SIG-M5 treated with dmso at 0.1 percent for 504 hours (cell line): ENCODE results near the gene PRRG2.
A peak's percentile ranks its signal among the peaks of the same experiment; 100 is the strongest.

Experiments
- DNase-seq: peaks from one replicate; lab custom pipeline; 2025; ENCODE audit not compliant: unreplicated experiment; lab: John Stamatoyannopoulos, UW

Gene PRRG2

DNA sequence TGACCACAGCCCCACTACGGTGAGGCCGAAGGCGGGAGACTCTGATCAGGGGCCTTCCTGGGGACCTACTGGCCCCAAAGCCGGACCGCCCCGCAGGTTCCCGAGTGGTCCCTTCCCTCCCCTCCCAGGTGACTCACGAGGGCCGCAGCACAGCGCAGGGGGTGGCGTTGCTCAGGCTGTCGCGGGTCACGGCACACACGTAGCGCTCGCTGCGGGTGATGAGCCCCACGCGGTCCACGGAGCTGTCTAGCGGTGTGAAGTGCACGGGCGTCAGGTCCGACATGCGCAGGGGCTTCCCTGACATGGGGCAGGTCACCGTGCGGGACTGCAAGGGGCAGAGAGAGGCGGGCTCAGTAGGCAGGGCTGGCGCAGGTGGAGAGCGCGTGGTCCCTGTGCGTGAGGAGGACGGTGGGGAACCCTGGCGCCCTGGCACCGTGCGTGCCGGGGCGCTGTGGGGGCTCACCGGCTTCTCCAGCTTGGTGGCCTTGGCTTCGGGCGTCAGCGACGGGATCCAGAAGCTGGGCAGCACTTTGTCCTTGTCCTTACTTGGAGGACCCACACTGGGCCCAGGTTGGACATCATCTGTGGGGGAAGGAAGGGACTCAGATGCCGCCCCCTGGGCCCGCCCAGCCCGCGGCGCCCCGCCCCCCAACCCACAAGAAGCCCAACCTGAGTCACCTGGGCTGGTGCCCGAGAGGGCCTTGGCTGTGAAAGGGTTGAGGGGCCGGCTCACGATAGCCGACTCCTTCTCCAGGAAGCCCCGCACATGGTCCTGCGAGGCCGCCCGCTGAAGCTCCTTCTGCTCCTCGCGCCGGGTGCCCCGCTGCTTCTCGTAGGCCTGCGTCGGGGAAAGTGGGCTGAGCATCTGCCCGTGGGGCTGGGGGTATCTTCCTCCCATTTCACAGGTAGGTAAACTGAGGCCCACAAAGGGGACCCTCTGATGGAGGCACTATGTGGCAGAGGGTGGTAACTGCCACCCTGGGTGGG lies 24.4 kb upstream of the PRRG2 start:
- DNase-seq = no peak

DNA sequence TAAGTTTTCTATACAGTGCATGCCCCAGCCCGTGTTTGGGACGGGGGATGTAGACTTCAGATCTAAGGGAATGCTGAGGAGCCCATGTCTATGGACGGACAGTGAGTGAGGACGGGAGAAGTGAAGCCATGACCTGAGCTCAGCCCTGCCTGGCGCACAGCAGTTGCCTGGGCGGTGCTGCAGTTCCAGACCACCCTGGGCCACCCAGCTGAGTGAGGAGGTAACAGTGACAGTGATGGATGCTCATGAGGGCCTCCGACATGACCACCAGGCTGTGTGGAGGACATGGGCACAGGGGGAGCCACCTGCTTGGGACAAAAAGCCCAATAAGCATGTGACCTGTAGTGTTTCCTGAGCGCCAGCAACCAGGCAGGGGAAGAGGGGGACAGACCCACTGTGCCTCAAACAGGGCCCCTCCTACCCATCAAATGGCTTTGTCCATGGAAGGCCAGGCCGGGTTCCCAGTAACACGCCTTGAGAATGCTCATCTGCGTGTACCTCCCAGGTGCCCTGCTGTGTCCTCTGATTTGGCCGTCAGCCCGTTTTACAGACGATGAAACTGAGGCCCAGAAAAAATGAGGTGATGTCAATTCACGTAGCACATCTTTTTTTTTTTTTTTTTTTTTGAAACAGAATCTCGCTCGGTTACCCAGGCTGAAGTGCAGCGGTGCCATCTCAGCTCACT lies 23.3 kb upstream of the PRRG2 start:
- no peak for DNase-seq

DNA sequence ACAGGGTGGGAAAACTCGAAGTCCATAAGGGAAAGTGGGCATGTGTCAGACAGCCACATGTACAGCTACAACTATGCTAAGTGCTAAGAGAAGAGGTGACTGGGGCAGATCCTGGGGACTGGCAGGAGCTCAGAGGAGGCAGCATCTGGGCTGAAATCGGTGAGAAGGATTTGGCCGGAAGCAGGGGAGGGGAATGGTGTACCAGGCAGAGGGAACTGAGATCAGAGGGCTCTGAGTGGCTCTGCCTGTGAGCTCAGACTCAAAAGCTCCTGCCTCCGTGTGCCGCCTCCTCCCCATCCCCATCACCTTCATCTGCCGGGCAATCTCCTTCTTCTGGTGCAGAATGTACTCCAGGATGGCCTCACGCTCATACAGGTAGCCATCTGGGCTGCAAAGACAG lies 22.5 kb upstream of the PRRG2 start:
- no peak for DNase-seq

DNA sequence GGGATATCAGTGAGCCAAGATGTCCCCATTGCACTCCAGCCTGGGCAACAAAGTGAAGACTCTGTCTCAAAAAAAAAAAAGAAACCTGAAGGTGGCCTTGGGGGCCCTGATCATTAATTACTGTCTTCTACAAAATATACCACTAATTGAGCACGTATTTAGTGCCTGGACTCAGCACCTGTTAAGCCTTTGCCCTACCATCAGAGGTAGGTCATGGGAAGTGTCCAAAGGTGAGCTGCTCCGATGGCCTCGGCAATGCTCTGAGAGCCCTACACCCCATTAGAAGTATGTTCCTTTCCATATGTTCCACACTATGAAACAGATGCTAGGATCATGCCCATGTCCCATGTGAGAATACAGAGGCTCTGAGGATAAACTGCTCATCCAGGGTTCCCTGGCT lies 21.7 kb upstream of the PRRG2 start:
- DNase-seq = no peak

DNA sequence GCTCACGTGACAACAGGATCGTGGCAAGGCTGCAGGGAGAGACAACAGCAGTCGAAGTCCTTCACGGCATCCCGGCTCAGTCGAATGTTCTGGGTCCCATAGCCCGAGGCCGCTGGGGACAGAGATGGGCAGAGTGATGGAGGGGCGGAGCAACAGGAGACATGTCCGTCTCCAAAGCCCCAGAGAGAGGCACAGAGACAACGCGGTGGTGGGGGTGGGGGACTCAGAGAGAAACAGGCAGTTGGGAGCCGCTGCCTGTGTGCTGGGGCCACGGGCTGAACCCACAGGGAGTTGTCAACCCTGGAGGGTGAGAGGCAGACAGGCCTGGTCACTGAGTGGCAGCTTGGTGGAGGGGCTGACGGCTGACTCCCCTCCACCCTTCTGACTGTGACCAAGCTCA lies 21.2 kb upstream of the PRRG2 start:
- no peak for DNase-seq

DNA sequence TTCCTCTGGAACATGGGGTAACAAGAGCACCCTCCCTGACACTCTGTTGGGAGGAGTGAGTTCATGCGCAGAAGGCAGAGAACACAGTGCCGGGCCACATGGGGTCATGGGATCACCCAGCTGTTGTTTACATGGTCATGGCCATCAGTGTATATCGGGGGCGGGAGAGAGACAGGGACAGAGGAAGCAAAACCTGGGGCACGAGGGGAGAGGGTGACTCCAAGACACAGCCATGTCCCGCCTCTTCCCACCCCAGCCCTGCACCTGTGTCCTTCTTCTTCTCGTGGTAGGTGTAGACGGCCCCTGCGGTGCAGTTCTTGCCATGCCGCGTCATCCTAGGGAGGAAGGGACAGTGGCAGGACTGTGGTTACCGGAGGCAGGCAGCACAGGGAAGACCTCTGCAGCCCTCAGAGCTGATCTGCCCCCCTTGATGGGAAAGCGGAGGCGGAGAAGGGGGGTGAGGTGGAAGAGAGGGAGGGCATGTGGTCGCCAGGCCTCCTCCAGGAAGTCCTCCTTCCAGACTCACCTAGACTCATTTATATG lies 20.7 kb upstream of the PRRG2 start:
- no peak for DNase-seq

DNA sequence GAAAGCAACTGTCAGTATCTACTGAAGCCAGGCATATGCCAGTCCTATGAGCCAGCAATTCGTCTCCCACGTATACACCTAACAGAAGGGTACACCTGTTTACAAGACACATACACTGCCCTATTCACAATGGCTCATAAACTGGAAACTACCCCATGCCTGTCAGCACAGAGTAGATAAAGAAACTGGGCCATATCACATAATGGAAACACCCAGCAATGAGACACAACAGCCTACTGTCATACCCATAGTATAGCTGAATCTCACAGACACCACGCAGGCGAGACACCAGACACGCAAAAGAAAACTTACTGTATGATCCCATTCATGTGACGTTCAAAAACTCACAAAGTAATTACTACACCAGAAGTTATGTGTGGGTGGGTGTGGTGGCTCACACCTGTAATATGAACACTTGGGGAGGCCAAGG lies 16.5 kb upstream of the PRRG2 start:
- no peak for DNase-seq

DNA sequence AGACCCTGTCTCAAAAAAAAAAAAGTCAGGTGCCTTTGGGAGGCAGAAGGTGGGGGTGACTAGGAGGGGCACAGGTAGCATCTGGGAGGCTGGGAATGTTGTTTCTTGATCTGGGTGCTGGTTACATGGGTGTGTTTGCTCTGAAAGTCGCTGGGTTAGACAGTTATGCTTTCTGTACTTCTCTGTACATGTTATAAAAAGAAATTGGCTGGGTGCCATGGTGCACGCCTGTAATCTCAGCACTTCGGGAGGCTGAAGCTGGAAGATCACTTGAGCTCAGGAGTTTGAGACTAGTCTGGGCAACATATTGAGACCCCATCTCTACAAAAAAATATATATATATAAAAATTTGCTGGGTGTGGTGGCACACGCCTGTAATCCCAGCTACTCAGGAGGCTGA lies 15.9 kb upstream of the PRRG2 start:
- DNase-seq = no peak

DNA sequence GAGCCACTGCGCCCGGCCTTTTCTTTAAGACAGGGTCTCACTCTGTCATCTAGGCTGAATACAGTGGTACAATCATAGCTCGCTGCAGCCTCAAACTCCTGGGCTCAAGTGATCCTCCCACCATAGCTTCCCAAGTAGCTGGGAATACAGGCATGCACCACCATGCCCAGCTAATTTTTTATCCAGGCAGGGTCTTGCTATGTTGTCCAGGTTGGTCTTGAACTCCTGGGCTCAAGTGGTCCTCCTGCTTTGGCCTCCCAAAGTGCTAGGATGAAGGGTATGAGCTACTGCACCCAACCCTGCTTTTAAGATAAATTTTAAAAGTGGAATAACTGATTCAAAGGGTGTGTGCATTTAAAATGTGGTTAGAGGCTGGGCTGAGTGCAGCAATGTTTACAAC lies 14.8 kb upstream of the PRRG2 start:
- DNase-seq = no peak

DNA sequence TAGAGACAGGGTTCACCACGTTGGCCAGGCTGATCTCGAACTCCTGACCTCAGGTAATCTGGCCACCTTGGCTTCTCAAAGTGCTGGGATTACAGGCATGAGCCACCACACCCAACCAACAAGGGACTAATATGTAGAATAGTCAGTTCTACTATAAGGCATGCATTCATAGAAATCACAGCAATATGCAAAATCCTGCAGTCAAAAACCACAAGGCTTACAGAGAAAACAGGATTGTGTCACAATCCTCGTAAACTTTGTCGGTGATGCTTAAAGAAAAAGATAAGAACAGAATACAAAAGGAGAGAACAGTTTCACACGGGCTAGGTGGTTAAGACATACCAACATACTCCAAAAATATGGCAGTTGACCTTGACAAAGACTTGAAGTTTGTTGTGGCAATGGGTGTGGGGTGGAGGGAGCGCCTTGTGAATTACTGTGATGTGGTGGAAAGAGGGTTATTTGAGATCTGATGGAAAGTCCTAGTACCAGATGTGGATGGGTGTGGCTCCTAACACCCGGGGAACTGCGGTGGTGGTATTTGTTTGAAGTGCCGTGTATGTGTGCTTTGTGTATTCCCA lies 13.2 kb upstream of the PRRG2 start:
- DNase-seq = peak; percentile 27

DNA sequence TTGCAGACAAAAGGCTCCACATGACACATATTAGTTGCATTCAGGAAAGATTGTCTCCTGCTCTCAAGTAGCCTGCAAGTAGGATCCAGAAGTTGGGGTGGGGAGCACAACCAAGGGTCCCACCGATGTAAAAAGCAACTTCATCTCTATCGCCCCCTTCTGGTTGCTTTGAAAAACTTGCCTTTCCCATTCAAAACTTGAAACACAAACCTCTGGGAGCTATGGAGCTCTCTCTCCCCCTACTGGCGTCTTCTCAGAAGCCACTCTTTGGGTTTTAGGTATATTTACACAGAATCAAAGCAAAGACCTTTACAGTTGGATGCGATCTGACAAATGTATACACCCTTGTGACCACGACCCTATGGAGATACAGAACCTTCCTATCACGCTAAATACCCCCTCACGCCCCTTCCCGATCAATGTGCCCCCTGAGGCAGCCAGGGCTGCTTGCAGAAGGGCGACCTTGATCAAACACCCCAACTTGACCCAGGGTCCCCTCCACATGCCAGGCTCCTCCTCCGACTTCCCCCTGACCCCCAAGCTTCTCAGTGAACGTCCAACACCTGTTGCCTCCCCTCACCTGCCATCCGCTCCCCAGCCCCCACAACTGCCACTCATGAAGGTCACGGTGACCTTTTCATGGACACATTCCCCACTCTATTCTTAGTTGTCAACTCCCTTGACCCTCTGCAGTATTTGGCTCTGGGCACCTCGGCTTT lies 10.8 kb upstream of the PRRG2 start:
- peak; percentile 93 for DNase-seq

DNA sequence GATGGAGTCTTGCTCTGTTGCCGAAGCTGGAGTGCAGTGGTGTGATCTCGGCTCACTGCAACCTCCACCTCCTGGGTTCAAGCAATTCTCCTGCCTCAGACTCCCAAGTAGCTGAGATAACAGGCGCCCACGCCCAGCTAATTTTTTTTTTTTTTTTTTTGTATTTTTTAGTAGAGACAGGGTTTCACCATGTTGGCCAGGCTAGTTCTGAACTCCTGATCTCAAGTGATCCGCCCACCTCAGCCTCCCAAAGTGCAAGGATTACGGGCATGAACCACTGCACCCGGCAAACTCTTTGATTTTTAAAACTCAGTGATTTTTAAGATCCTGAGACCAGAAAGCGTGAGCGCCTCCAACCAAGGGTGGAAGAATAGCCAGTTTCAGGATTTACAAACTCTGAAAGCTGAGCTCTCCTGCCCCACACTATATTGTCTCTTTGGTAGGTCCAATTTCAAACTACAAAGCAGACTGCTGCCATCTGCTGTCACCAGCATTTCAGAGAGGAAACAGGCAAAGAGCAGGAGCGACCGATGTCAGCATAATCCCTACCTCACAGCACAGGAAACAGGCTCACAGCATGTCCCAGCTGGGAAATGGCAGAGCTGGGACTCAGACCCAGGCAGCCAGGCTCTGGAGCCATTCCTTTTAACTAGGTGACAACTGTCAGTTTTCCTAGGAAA lies 10.0 kb upstream of the PRRG2 start:
- DNase-seq = peak; percentile 40

DNA sequence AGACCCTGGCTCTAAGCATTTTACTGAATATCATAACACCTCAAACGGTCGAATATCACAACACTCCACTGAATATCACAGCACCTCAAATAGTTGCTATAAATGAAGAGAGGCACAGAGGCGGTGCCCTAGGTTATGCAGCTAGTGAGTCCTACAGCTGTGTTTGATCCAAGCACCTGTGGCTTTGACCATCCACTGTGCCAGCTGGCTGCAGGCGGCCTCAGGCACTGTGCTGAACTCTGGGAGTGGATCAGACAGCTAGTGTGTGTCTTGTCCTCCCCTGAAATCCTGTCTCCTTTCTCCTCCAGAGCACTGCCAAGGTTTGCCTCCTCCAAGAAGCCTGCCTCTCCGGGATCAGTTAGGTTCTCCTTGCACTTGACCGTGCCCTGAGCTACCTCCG lies 8.1 kb upstream of the PRRG2 start:
- DNase-seq = no peak

DNA sequence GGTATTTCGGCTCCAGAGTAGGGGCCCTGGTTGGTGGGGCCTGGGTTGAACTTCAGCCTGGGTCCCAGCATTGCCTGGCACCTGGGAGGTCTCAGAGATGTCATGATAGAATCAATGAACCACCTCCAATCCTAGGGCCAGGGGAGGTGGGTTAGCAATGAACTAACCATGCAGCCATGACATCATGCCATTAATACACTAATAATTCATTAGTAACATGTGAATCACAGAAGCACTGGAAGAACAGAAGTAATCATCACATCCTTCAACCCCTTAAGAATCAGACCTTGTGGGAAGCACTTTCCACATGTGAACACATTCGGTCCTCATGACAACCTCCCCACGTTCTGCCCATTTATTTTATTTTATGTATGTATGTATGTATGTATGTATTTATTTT lies 7.7 kb upstream of the PRRG2 start:
- DNase-seq = no peak

DNA sequence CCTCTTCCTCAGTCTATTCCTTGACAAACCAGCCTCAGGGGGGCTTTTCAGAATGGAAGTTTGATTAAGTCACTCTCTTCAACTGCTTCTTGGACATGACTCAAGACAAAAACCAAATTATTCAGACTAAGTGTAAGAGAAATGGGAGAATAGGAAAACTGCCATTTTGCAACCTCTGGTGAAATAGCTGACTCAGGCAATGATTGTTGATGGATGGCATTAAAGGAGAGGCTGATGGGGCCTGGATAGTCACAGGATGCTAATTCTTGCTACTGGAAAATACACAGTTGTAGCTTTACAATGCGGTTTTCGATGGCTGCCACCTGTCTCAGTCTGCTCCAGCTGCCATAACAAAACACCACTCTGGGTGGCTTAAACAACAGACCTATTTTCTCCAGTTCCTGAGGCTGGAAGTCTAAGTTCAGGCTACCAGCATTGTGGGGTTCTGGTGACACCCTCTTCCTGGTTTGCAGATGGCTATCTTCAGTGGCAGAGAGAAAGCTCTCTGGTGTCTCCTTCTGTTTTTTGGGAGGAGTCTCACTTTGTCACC lies 6.8 kb upstream of the PRRG2 start:
- DNase-seq = no peak

DNA sequence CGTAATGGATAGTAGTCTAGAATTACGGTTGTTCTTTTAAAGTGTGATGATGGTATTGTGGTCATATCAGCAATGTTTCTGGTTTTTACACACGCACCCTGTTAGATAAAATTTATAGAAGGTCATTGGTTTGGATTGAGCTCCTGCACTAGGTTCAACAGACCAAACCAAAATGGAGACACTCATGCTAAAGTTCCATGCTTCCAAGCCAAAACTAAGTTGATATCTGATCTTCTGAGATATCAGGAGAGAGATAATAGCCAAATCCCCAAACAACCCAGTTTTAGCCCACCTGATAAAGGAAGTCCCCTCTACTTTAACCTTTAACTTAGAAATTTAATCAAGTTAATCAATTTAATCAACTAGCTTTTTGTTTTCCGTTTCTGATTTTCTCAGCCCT lies 1.9 kb upstream of the PRRG2 start:
- no peak for DNase-seq

DNA sequence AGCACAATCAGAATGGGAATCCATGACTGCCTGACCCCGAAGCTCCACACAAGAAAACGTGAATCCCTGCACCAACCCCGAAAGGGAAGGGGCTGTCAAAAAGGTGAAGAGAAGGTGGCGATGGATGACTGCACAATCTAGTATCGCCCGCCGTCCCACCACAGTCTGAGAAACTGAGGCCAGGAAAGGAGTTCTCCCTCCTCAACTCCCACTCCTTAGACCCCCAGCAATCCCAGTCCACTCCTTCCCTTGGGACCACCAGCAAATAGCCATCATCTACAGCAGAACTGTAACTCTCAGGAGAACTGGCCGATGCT lies 1.2 kb upstream of the PRRG2 start:
- DNase-seq = no peak

DNA sequence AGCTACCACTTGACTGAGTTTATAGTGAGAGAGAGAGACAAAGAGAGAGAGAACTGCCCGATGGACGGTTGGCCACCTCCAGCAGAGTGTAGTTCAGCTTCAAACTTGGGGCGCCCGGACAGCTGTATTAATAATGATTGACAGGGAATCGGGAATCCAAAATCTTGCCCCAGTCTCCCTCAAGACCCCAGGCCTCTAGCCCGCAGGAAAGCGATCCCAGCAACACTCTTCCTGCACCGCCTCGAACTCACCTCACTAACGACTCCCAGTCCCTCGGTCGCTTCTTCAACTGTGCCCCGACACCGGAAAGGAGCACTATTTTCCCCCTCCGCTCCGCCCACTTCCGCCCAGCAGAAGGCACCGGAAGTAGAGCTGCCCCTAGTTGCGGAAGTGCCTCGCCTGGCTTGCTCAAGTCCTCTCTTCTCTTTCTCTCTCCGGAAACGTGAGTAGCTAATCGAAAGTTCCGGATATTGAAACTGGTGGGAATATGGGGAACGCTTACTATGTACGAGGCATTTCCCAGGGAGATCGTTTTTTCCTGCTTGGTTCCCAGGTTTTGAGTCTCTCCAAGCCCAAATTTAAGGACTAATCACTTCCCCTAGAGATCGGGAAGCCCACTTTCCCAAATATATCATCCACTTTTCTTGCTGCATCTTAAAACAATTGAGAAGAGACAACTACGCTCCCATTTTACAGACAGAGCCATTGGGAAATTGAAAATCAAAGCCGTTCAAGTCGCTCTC lies 681 bp upstream of the PRRG2 start, which contains the start of gene NOSIP:
TSS of gene NOSIP (minus strand) at position 293 of the 743 bp plus-strand sequence. CDS start 19,865 bp downstream, outside the sequence.
- peak; percentile 99 for DNase-seq

DNA sequence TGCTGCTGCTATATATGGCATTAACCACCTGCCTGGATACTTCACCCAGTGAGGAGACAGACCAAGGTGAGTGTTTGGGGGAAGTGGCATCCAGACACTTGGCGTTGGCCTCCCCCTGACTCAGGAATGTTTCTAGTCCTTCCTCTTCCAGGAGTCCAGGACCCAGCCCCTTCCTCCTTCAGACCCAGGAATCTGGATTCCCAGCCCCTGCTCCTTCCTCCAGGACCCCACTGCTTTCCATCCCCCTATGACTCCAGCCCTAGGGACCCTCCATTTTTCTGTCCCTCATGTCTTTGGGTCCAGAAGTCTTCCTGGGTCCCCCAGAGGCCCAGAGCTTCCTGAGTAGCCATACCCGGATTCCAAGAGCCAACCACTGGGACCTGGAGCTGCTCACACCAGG lies 2.1 kb downstream of the PRRG2 start:
- no peak for DNase-seq

DNA sequence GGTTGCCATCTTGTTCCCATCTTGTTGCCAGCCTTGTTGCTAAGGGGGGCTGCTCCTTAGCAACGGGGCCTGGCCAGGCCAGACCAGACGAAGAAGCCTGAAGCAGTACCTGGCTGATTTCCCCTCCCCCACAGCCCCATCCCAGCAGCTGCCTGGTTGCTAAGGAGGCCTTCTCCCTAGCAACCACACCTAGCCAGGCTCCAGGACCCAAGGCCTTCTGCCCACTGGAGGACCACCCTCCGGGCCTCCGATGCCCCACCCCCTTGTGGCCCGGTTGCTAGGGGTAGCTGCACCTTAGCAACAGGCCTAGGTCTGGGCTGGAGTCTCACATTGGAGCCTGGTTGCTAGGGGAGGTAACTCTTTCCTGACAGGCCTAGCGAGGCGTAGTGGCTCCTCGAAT lies 3.9 kb downstream of the PRRG2 start:
- DNase-seq = no peak
